Right atrium auricular region (tissue), 2 donors: Measurements from ENCODE around the gene PIM2. TPM values are rescaled to one million over a fixed set of nuclear protein-coding genes. Genes with fewer than 3 reads are reported as not detected.

Experiments
- DNase-seq: peaks from one replicate; pipeline ENCODE4 v3.0.0-alpha.2; 2019; ENCODE audit warnings: low spot score
- H3K27ac ChIP-seq, 2 donors: fragments of 200-600 bp; sonication (generic); 1 replicate in 1 of 2; 2 replicates in 1 of 2; pipeline ENCODE4 v1.5.1; 2016 to 2019
- H3K27me3 ChIP-seq, 2 donors: fragments of 200-600 bp; sonication (generic); one replicate each; pipeline versions ENCODE4 v1.5.1 to v1.6.0; 2017 to 2019
- H3K36me3 ChIP-seq: fragments of 200-600 bp; sonication (generic); one replicate; pipeline ENCODE4 v1.5.1; 2016
- H3K4me1 ChIP-seq, 2 donors: fragments of 200-600 bp; sonication (generic); one replicate each; pipeline versions ENCODE4 v1.5.1 to v1.6.0; 2017 to 2019
- H3K4me3 ChIP-seq, 2 donors: fragments of 200-600 bp; sonication (generic); 1 replicate in 1 of 2; 2 replicates in 1 of 2; pipeline ENCODE4 v1.5.1; 2017 to 2019; ENCODE audit warnings: mild to moderate bottlenecking in 1 of 2, moderate library complexity in 1 of 2
- H3K9me3 ChIP-seq, 2 donors: fragments of 200-600 bp; sonication (generic); one replicate each; pipeline ENCODE4 v1.5.1; 2019
- total RNA-seq, 2 donors: library from RNA; depleted of rRNA; stranded (reverse); fragments of >200 nt; gene quantifications; one replicate each; pipeline ENCODE4 v1.1.0, GENCODE V29; 2016
- TF ChIP-seq, protein P1 (sequence below), 2 donors: fragments of 200-600 bp; sonication (generic); IDR thresholded peaks; one replicate each; pipeline ENCODE4 v1.5.1; 2019; ENCODE audit warnings: antibody characterized with exemption in 2 of 2

The PIM2 gene
- total RNA-seq = 1 to 10 TPM; 5.4 to 9.1 TPM

DNA sequence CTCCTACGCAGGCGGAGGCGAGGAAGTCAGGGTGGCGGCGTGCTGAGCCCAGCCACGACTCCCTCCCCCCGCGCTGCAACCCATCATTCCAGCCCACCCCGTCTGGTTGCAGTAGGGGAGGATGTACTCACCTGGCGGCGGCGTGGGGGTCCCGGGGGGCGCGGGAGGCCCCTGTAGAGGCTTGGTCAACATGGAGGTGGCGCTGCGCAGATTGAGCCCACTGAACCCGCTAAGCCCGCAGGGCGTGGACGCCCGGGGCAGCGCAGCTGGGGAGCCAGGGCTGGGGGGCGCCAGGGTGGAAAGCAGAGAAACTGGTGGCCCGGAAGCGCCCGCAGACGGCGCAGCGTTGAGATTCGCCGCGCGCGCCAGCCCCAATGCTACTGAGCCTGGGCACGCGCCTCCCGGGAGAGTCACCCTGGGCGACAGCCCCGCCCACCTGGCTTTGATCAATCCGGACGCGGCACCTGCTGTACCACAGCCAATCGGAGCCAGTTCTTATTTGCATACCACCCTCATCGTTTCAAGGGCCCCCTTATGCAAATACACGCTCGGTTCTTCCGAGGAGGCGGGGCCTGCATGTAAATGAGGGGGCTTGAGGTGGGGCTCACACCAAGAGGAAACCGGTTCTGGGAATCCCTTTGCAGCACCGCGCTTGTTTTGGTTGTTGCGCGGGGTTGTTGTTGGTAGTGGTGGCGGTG is at the start of gene PIM2:
PIM2 (minus strand) TSS at position 382 of the 698 bp plus-strand sequence; CDS start at position 192, 190 bp downstream.
- Histone ChIP-seq H3K9me3 (no peaks in the 10 kb centered on the region), H3K36me3 (peaks cover 16% of the 10 kb centered on the region), H3K27me3 (no peaks in the 10 kb centered on the region), H3K4me3 (peak within 1 kb of the TSS; percentile 53 to 61), H3K4me1 (peaks cover 0 to 24% of the 10 kb centered on the region in 2 donors), H3K27ac (peak within 1 kb of the TSS; percentile 70 to 87)
- TF ChIP-seq, protein P1, sequence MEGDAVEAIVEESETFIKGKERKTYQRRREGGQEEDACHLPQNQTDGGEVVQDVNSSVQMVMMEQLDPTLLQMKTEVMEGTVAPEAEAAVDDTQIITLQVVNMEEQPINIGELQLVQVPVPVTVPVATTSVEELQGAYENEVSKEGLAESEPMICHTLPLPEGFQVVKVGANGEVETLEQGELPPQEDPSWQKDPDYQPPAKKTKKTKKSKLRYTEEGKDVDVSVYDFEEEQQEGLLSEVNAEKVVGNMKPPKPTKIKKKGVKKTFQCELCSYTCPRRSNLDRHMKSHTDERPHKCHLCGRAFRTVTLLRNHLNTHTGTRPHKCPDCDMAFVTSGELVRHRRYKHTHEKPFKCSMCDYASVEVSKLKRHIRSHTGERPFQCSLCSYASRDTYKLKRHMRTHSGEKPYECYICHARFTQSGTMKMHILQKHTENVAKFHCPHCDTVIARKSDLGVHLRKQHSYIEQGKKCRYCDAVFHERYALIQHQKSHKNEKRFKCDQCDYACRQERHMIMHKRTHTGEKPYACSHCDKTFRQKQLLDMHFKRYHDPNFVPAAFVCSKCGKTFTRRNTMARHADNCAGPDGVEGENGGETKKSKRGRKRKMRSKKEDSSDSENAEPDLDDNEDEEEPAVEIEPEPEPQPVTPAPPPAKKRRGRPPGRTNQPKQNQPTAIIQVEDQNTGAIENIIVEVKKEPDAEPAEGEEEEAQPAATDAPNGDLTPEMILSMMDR (IDR thresholded peaks at IDR 0.05) = no peak
- DNase-seq = peak; percentile 92

DNA sequence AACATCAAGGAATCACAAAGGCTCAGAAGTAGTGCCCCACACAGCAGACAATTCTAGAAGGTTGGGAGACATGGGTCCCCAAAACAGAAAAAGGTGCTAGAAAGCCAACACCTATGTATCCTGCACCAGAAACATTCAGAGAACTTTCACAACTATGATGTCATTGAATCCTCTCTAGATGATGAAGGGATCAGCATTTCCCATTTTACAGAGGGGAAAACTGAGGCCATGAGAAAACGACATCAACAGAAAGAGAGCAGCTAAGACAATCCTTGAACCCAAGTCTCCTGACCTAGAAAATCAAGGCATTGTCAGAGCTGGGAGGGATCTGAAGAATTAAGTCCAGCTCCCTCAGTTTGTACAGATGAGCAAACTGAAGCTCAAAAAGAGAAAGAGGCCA is 49.6 kb upstream of the PIM2 start:
- no peak for DNase-seq
- TF ChIP-seq, protein P1 (IDR thresholded peaks at IDR 0.05) = no peak
- Histone ChIP-seq H3K27ac (no peak overlapping the region), H3K36me3 (no peaks in the 10 kb centered on the region), H3K9me3 (no peaks in the 10 kb centered on the region), H3K27me3 (no peaks in the 10 kb centered on the region), H3K4me1 (peaks cover 0 to 17% of the 10 kb centered on the region in 2 donors), H3K4me3 (no peak overlapping the region)

DNA sequence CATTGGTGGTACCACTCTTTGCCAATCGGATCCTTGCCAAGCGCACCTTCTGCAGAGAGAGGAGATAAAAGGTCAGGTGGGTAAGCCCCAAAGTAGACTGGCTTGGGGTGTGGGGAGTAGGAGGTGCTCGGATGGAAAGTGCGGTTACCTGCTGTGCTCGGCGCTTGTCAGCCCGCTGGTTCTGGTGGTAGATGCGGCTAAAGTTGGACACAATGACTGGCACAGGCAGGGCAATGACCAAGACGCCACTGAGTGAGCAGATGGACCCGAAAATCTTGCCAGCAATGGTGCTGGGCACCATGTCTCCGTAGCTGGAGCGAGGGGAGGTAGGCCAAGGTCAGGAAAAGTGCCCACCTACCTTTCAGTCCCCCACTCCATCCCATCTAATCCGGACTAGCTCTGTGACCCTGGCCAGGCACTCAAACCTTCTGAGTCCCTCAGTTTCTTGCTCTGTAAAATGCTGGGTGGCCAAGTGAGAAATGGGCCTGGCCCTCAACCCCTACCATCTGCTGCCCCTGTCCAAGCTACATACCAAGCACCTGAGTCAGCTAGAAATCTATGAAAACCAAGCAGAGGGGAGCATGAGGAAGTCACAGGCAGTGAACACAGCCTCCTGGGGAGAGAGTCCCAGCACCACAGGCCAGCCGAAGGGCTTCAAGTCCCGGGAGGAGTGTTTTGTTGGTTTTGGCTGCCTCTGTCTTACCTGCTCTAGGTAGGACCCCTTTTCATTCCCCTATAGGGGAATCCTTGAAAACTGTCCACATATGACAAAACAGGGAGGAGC is 48.2 kb upstream of the PIM2 start:
- Histone ChIP-seq H3K36me3 (no peaks in the 10 kb centered on the region), H3K4me1 (peaks cover 0 to 9% of the 10 kb centered on the region in 2 donors), H3K27ac (no peak overlapping the region), H3K4me3 (no peak overlapping the region), H3K27me3 (no peaks in the 10 kb centered on the region), H3K9me3 (no peaks in the 10 kb centered on the region)
- no peak for DNase-seq
- TF ChIP-seq, protein P1 (IDR thresholded peaks at IDR 0.05) = no peak

DNA sequence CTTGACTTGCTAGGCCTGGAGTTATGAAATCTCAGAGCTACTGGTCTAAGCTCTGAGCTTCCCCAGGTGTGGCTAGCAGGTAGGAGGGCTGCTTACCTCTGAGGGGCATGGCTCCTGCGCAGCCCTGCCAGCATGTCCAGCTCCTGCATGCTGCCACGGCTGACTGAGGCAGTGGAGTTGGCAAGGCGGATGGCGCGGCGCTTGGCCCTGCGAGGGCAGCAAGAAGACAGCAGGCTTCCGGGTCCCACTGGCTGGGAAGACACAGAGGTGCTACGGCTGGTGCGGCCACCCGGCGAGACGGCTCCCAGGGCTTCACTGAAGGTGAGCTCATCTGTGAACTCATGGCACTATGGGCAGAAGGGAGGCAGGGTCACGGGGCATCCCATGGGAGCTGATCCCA is 47.1 kb upstream of the PIM2 start:
- Histone ChIP-seq H3K27ac (no peak overlapping the region), H3K36me3 (no peaks in the 10 kb centered on the region), H3K9me3 (no peaks in the 10 kb centered on the region), H3K4me1 (no peaks in the 10 kb centered on the region), H3K4me3 (no peak overlapping the region), H3K27me3 (no peaks in the 10 kb centered on the region)
- DNase-seq = no peak
- TF ChIP-seq, protein P1 (IDR thresholded peaks at IDR 0.05) = no peak

DNA sequence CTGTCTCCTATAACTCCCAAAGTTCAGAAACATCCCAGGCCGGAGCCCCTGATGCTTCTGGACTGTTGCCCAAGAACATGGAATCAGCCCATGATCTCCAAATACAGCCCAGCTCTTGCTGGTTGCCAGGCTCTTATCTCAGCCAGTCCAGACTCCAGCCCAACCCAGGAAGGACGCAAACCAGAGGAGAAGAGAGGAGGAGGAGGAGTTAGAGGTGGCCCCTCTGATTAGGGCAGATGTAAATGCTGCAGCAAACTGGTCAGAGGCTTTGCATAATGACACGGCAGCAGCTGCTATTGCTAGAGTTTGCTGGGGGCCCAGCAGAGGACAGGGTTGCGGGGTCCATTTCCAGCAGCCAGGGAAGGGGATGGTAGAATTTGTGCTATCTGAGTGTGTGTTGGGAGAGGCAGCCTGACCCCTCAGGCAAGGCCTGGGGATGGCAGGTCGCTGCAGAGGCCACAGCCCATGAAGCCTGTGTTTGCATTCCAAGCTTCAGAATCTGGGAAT is 42.8 kb upstream of the PIM2 start:
- TF ChIP-seq, protein P1 (IDR thresholded peaks at IDR 0.05) = no peak
- Histone ChIP-seq H3K4me3 (no peak overlapping the region), H3K9me3 (no peaks in the 10 kb centered on the region), H3K36me3 (no peaks in the 10 kb centered on the region), H3K27me3 (no peaks in the 10 kb centered on the region), H3K27ac (peak overlapping the region in 1 of 2 donors; percentile 23), H3K4me1 (peaks cover 0 to 2% of the 10 kb centered on the region in 2 donors)
- peak; percentile 64 for DNase-seq
